ENCODE measurements around the gene MAP3K9. TPM values are rescaled to one million over a fixed set of nuclear protein-coding genes. Genes with fewer than 3 reads are reported as not detected.

The MAP3K9 gene
- total RNA-seq, 2 experiments from 2014 or later, result 6.7 to 7.0 TPM

DNA sequence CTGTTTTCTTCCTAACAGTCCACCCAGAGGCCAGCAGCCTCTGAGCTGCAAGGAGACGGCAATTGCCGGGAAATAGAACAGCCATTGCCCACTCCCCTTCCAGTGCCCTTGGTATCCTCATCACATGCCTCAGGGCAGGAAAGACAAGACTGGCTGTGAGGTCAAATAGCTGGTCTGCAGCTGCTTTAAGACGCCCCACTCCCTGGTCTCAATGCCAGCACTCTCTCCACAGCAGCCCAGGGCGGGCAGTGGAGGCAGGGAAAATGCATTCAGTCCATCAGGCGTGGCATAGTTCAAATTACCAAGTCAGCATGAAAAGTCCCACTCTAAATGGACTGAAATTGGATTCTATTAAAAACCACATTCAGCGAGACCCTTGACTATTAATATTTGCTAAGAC is 132.0 kb downstream of the MAP3K9 start:
- POLR2A ChIA-PET, result no interaction called here
- no peaks in the 10 kb centered on the region for H3K27me3 Mint-ChIP-seq (ENCODE audit: low read depth)
- DNase-seq (no peak), ATAC-seq (no peak)
- H3K27ac Mint-ChIP-seq, result no peak overlapping the region
- CTCF ChIA-PET, result no interaction called here
- H3K36me3 Mint-ChIP-seq (ENCODE audit: low read depth), result peaks cover 16% of the 10 kb centered on the region
- no peaks in the 10 kb centered on the region for H3K9me3 Mint-ChIP-seq (ENCODE audit: insufficient read depth)
- H3K4me1 Mint-ChIP-seq (ENCODE audit: low read depth), result no peaks in the 10 kb centered on the region
- H3K4me3 Mint-ChIP-seq, result no peak overlapping the region

Other genes with a start within 250 kb of the MAP3K9 start
- 10 to 100 TPM; 45.3 to 45.7 TPM for gene MED6, start 208.9 kb downstream of the MAP3K9 start, total RNA-seq
- gene TTC9, start 167.6 kb downstream of the MAP3K9 start, total RNA-seq, result 10 to 100 TPM; 13.9 to 14.8 TPM
- 10 to 100 TPM; 67.8 to 68.9 TPM for gene PCNX1, start 97.9 kb upstream of the MAP3K9 start, total RNA-seq